SK-N-SH treated with all-trans-retinoic acid at 6 μM for 48 hours (cell line): ENCODE measurements around the gene ZNF573.

ENCODE experiments used
- ARNTL ChIP-seq: fragments of 450-650 bp; formaldehyde crosslinking; IDR thresholded peaks from 2 replicates; pipeline ENCODE4 v1.5.0; 2020; ENCODE audit warnings: low read depth, mild to moderate bottlenecking, moderate library complexity, borderline replicate concordance
- OSR1 ChIP-seq: fragments of 250-450 bp; sonication (Bioruptor Pico); IDR thresholded peaks from 2 replicates; pipeline ENCODE4 v1.8.0; 2022; ENCODE audit warnings: moderate library complexity, mild to moderate bottlenecking, inconsistent platforms
- PATZ1 ChIP-seq: fragments of 250-450 bp; sonication (Bioruptor Pico); IDR thresholded peaks from 2 replicates; pipeline ENCODE4 v1.8.0; 2020; ENCODE audit warnings: mild to moderate bottlenecking, moderate library complexity, borderline replicate concordance
- PPARA ChIP-seq: fragments of 250-450 bp; sonication (Bioruptor Pico); IDR thresholded peaks from 2 replicates; pipeline ENCODE4 v1.5.0; 2020; ENCODE audit warnings: mild to moderate bottlenecking, borderline replicate concordance
- RARB ChIP-seq: fragments of 250-450 bp; sonication (Bioruptor Pico); IDR thresholded peaks from 2 replicates; pipeline ENCODE4 v1.8.0; 2021; ENCODE audit warnings: mild to moderate bottlenecking, moderate library complexity
- SNAI2 ChIP-seq: fragments of 250-450 bp; sonication (Bioruptor Pico); IDR thresholded peaks from 2 replicates; pipeline ENCODE4 v1.5.0; 2020; ENCODE audit warnings: mild to moderate bottlenecking, moderate library complexity
- TCF4 ChIP-seq: fragments of 250-450 bp; sonication (Bioruptor Pico); IDR thresholded peaks from 2 replicates; pipeline ENCODE4 v1.8.0; 2021; ENCODE audit warnings: mild to moderate bottlenecking, moderate library complexity, borderline replicate concordance
- ZFP30 ChIP-seq: fragments of 450-650 bp; formaldehyde crosslinking; IDR thresholded peaks from 2 replicates; pipeline ENCODE4 v1.5.0; 2022; ENCODE audit warnings: mild to moderate bottlenecking, moderate library complexity
- ZNF565 ChIP-seq: fragments of 450-650 bp; formaldehyde crosslinking; conservative IDR thresholded peaks from 2 replicates; pipeline ENCODE4 v1.5.0; 2020; ENCODE audit warnings: low read depth, mild to moderate bottlenecking, moderate library complexity
- ZNF70 ChIP-seq: fragments of 450-650 bp; formaldehyde crosslinking; IDR thresholded peaks from 2 replicates; pipeline ENCODE4 v1.5.0; 2020; ENCODE audit warnings: mild to moderate bottlenecking, moderate library complexity

- TF ChIP-seq OSR1 (CRISPR knock-in tag) (no peak), ZNF70 (no peak), ZFP30 (CRISPR knock-in tag) (no peak), TCF4 (CRISPR knock-in tag) (no peak), PATZ1 (CRISPR knock-in tag) (no peak), SNAI2 (CRISPR knock-in tag) (no peak), PPARA (no peak), ARNTL (CRISPR knock-in tag) (no peak), RARB (CRISPR knock-in tag) (no peak), ZNF565 (no peak)
Observed at GRCh38 chr19:37770985-37771384, 8.4 kb downstream of the ZNF573 start.
